Karpas-422 (cell line): ENCODE data around the gene AGPAT4. TPM values are rescaled to one million over a fixed set of nuclear protein-coding genes. Genes with fewer than 3 reads are reported as not detected.

Source experiments
- DNase-seq: peaks from one replicate; pipeline ENCODE4 v3.0.0-alpha.2; 2015
- H2AFZ ChIP-seq: fragments of 200-600 bp; sonication (generic); 2 replicates; pipeline ENCODE4 v1.6.1; 2014; ENCODE audit warnings: antibody characterized with exemption, low read length, mixed read lengths
- H3K27ac ChIP-seq: fragments of 200-600 bp; sonication (generic); 2 replicates; pipeline ENCODE4 v1.5.1; 2014; ENCODE audit warnings: mild to moderate bottlenecking, low read length, moderate library complexity
- H3K27me3 ChIP-seq: fragments of 200-600 bp; sonication (generic); 2 replicates; pipeline ENCODE4 v1.6.1; 2014; ENCODE audit warnings: low read length, mixed read lengths
- H3K36me3 ChIP-seq: fragments of 200-600 bp; sonication (generic); 2 replicates; pipeline ENCODE4 v1.6.1; 2014; ENCODE audit warnings: low read length, mixed read lengths; ENCODE audit not compliant: insufficient read depth
- H3K4me1 ChIP-seq: fragments of 200-600 bp; sonication (generic); 2 replicates; pipeline ENCODE4 v1.6.1; 2014; ENCODE audit warnings: mild to moderate bottlenecking, low read length, mixed read lengths
- H3K4me2 ChIP-seq: fragments of 200-600 bp; sonication (generic); 2 replicates; pipeline ENCODE4 v1.6.1; 2014; ENCODE audit warnings: low read length, low read depth, mild to moderate bottlenecking; ENCODE audit not compliant: poor library complexity, severe bottlenecking
- H3K4me3 ChIP-seq: fragments of 200-600 bp; sonication (generic); 2 replicates; pipeline ENCODE4 v1.5.1; 2014; ENCODE audit warnings: mild to moderate bottlenecking, antibody characterized with exemption, low read length, mixed read lengths
- H3K79me2 ChIP-seq: fragments of 200-600 bp; sonication (generic); 2 replicates; pipeline ENCODE4 v1.6.1; 2014; ENCODE audit warnings: mild to moderate bottlenecking, low read length, mixed read lengths
- H3K9ac ChIP-seq: fragments of 200-600 bp; sonication (generic); 2 replicates; pipeline ENCODE4 v1.6.0; 2014; ENCODE audit warnings: low read length
- H3K9me2 ChIP-seq: fragments of 200-600 bp; sonication (generic), shearing (Covaris generic); replicated peaks from 2 replicates; pipeline ENCODE4 v1.6.0; 2014; ENCODE audit warnings: mild to moderate bottlenecking, low read length, moderate library complexity; ENCODE audit not compliant: insufficient read depth
- H3K9me3 ChIP-seq: fragments of 300-700, 200-600 bp; sonication (generic); 2 replicates; pipeline ENCODE4 v1.6.1; 2014; ENCODE audit warnings: low read length, mixed read lengths
- H4K20me1 ChIP-seq: fragments of 200-600 bp; sonication (generic); 2 replicates; pipeline ENCODE4 v1.6.1; 2014; ENCODE audit warnings: mild to moderate bottlenecking, antibody characterized with exemption, low read length, low read depth; ENCODE audit not compliant: insufficient read depth
- total RNA-seq: library from RNA; depleted of rRNA; stranded (reverse); fragments of >200 nt; shearing (Covaris generic); gene quantifications from 2 replicates; pipeline ENCODE4 v1.2.3, GENCODE V29; 2014; ENCODE audit warnings: low replicate concordance

AGPAT4 gene
- total RNA-seq, 1 experiment from 2014 or later, result 6.2 TPM

DNA sequence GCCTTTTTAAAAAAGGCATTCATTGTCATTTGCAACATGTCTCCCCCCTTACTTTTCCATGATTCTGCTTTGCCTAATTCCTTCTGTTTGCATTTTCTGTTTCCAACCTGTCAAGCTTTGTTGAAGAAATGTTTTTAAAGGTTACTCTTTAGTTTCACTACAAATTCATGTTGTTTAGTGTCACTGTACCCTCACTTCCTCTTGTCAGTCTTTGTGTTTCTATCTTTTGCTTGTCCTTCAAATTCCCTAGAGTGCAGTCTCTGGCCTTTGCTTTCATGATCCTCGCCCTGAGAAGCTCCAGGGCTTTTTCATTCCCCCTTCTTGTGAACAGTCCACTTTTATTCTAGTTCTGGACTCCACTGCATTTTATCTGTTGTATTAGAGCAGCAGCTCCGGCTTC lies 191.6 kb downstream of the AGPAT4 start:
- no peaks in the 10 kb centered on the region for H3K79me2 ChIP-seq
- no peak for DNase-seq
- H4K20me1 ChIP-seq, result no peaks in the 10 kb centered on the region
- H3K27ac ChIP-seq, result no peak overlapping the region
- no peaks in the 10 kb centered on the region for H3K27me3 ChIP-seq
- H3K9me3 ChIP-seq, result no peaks in the 10 kb centered on the region
- H3K4me1 ChIP-seq, result peaks cover 7% of the 10 kb centered on the region
- no peaks in the 10 kb centered on the region for H3K36me3 ChIP-seq
- no peak overlapping the region for H2AFZ ChIP-seq
- H3K4me3 ChIP-seq, result no peak overlapping the region
- H3K9me2 ChIP-seq, result no peaks in the 10 kb centered on the region
- H3K4me2 ChIP-seq, result no peak overlapping the region
- no peak overlapping the region for H3K9ac ChIP-seq

DNA sequence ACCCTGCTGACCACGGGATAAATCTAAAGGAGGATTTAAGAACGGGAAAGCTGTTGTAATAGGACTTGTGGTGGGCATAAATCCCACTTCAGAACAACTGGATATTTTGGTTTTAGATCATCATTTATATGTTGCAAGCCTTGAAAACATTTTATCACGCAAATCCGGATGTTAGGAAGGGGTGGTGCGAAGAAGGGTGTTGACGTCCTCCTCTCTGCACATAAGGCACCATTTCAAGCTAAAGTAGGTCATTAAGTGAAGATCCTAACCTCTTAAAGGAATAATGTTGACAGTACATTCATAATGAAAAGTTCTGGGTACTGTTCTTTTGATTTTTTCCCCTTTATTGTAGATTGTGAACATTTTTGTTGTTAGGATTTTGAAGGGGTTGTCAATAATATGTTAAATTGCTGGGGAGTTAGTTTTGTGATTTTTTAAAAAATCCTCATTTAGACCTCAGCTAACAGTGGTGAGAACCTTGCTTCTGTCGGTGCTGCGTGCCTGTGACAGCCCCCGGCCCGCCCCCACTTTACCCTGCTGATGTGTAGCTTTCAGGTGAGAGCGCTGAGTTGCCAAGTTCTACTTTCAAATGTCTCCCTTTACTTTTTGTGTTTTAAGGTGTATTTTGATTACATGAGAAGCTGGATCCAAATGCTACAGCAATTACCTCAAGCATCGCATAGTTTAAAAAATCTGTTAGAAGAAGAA lies 193.4 kb downstream of the AGPAT4 start:
- Histone ChIP-seq H4K20me1 (no peaks in the 10 kb centered on the region), H3K27me3 (no peaks in the 10 kb centered on the region), H3K9me2 (no peaks in the 10 kb centered on the region), H3K36me3 (no peaks in the 10 kb centered on the region), H3K4me1 (peaks cover 7% of the 10 kb centered on the region), H3K9me3 (no peaks in the 10 kb centered on the region), H3K9ac (no peak overlapping the region), H3K27ac (no peak overlapping the region), H3K79me2 (no peaks in the 10 kb centered on the region), H3K4me3 (no peak overlapping the region), H2AFZ (no peak overlapping the region), H3K4me2 (no peak overlapping the region)
- no peak for DNase-seq
